Measurements from ENCODE around the gene C2CD4C.
"Not testable (repeated sequence)": the region's sequence is repeated elsewhere in the genome, so short reads cannot be mapped to it uniquely, and the experiment has no call there.

C2CD4C gene

DNA sequence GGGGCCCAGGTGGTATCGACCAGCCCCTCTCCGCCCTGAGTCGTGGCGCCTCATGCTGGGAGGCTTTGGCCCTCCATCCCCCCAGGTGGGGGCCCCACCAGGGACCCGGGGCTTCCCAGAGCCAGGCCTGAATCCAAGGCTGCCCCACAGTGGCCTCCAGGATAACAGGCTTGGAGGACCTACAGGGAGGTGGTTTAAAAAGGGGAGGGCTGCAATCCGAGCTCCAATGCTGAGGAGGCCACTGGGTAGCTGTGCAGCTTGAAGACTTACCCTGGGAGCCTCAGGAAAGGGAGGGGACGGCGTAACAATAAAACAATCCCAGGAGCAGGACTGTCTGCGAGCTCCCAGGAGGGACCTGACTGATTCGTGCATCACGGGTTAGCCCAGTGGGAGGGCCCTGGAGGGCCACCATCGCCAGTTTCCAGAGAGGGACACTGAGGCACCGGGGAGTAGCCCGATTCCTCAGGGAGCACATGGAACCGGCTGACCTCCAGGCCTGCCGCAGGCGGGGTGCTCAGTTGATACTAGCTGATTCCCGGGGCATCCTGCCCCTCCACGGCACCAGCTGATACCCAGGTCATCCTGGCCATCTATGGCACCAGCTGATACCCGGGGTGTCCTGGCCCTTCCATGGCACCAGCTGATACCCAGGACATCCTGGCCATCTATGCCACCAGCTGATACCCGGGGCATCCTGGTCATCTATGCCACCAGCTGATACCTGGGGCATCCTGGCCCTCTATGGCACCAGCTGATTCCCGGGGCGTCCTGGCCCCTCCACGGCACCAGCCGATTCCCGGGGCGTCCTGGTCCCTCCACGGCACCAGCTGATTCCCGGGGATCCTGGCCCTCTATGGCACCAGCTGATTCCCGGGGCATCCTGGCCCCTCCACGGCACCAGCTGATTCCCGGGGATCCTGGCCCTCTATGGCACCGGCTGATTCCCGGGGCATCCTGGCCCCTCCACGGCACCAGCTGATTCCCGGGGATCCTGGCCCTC, 3.7 kb upstream of the C2CD4C start:
- no peak for DNase-seq

- DNase-seq = peak; percentile 37
Observed at GRCh38 chr19:411723-412355, 2.9 kb upstream of the C2CD4C start.

DNA sequence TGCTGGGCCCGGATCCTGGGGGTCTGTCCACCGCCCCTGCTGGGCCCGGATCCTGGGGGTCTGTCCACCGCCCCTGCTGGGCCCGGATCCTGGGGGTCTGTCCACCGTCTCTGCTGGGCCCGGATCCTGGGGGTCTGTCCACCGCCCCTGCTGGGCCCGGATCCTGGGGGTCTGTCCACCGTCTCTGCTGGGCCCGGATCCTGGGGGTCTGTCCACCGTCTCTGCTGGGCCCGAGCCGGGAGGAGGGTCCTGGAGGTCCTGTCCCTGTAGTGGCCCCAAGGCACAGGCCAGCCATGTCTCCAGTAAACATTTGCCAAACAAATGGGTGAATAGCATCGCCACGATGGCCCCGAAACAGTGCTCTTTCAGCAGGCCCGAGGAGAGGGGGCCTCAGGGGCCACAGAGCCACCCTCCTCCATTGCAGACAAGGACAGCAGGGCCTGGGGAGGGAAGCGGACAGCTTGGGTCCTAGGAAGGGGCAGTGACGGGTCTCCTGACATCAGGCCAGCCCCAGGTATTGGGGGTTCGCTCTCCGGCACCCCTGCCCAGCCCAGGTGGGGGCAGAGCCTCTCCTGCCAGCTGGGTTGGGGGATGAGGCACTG, 2.3 kb upstream of the C2CD4C start:
- not testable (repeated sequence) for DNase-seq

- DNase-seq = no peak
Observed at GRCh38 chr19:410243-410781, 1.4 kb upstream of the C2CD4C start.

DNA sequence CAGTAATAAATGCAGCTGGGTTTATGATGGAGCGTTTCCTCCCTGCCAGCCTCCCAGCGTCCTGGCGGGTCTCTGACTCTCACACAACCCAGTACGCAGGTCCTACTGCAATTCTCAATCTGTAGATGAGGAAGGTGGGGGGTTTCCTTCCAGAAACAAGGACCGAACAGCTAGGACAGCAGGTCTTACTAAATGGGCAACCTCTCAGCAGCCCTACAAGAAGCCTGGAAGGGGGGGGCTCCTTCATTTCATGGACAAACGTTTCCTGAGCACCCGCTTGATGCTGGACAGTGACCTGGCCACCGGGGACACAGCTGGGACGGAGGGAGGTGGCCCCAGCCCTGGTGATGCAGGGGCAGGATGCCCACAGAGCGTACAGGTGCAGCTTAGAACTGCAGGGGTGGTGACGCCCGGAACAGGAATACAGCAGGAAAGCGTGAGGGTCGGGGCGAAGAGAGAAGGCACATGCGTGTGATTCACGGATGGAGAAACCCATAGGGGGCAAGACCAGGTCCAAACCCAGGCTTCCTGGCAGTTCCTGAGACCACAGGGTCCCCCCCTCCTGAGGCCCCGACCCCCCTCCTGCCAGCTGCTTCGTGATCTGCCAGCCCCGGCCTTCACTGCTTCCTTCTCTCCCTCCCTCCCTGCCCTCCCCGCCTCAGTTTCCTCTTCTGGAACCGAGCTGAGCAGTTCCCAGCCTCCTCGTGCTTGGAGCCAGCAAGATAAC, 732 bp upstream of the C2CD4C start:
- DNase-seq = peak; percentile 50

DNA sequence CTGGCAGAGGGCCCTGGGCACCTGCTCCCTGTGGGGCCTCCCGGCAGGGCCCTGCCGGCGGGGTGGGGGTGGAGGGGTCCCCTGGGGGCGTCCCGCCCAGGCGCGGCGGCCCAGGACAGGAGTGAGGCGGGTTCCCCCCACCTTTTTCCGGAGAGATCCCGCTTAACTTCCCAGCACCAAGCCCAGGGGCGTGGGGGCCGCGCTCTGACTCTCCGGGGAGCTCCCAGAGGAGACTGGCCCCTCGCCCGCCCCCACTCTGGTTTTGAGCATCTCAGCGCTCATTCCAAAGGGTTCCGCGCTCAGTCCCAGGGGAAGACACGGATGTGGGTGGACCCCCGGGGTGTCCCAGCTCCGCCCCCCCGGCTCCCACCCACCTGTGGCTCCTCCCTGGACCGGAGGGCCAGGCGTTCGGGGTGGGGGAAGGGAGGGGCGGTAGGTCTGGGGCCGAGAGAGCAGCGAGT, 476 bp downstream of the C2CD4C start:
- DNase-seq = peak; percentile 44

DNA sequence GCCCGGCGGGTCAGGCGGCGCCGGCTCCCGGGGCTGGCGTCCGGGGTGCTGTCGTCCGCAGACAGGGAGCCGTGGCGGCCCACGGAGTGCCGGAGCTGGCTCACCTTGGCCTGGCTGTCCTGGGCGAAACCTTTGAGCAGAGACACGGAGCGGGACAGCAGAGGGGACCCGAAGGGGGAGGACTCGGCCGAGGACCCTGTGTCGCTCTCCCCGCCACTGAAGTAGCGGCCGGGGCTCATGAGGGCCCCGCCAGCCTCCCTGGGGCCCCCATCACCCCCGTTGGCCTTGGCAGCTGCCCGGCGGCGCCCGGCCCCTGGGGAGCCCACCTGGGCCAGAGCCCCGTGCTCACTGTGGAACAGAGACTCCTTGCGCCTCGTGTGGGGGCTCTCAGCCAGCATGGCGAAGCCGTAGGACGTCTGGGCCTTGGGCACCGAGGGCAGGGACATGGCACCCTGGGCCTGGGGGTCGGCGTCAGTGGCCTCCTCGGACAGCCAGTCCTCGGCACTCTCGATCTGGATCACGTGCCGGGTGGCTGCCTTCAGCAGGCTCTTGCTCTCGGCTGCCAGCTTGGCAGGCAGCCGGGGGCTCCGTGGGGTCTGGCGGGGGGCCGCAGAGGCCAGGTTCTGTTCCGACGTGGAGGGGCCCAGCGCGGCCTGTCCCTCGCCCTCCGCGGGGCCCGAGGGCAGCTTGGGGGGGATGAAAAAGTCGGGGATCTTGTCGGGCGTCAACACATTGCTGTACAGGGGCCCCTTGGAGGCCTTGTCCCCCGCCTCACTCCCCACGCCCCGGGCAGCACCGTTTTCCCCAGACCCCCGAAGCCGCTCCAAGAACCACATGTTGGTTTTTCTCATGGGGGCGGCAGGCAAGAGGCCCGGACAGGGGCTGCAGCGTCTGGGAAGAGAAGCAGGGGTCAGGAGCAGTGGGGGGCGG, 1.2 kb downstream of the C2CD4C start:
- no peak for DNase-seq

GRCh38 chr19:406971-407510, 1.9 kb downstream of the C2CD4C start:
- DNase-seq = no peak

- no peak for DNase-seq
Observed at GRCh38 chr19:406135-406781, 2.7 kb downstream of the C2CD4C start.

- no peak for DNase-seq
Observed at GRCh38 chr19:405121-405965, 3.6 kb downstream of the C2CD4C start.

DNA sequence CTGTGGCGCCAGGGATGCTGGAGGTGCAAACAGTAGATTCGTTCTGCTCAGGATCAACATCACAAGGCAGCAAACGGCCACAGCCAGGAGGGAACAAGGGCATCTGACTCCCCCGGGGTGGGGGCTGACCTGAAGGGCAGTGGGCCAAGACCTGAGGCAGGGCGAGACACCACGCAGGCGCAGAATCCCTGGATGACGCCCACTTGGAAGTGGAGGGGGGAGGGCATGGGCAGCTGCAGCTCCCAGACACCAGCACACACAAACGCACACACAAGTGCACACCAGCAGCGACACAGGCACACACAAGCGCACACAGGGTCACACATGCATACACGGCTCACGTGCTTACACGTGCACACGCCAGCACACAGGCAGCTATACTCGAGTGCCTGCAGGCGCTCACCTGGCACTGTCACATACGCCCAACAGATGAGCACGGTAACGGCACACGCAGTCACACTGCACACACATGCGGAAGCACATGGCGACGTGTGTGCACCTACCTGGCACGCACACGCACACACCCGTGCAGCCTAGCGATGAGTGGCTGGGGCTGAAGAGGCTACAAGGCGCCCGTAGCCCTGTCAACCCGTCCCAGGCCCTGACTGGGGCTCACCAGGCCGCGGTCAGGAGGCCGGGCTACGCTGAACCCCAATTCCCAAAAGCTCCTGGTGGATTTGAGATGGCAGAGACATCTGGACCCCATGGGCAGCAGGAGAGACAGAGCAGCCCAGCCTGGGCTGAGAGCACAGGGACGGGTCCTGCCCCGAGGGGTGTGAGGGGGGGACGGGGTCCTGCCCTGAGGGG, 5.5 kb downstream of the C2CD4C start:
- DNase-seq = peak; percentile 64

GRCh38 chr19:402786-403185, 6.2 kb downstream of the C2CD4C start:
- no peak for DNase-seq

DNA sequence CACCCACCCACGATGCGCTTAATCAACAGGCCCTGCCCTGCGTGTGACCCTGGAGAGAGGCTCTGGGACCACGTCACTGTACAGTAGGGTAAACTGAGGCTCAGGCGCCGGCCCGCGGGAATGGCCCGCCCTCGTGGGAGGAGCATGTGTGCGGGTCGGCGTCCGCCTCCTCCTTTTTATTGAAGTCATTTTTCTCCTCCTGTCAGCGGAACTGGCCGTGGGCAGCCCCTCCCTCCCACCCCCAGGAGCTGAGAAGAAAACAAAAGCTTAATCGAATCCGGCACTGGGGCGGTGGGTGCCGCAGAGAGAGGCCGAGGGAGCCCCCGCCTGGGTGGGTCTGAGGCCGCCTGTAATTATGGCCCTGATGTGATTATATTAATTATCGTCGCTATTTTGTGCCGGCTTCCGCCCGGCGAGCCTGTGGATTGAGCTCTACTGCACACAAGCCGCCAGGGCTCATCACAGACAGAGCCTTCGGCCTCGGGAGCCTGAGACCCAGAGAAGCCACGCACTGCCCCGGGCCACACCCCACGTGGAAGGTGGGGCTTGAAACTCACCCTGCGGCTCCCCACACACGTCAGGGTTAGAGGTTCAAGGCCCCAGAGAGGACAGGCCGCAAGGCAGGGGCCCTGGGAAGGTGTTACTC, 7.0 kb downstream of the C2CD4C start:
- DNase-seq = peak; percentile 70

GRCh38 chr19:400976-401865, 7.7 kb downstream of the C2CD4C start:
- DNase-seq = no peak

DNA sequence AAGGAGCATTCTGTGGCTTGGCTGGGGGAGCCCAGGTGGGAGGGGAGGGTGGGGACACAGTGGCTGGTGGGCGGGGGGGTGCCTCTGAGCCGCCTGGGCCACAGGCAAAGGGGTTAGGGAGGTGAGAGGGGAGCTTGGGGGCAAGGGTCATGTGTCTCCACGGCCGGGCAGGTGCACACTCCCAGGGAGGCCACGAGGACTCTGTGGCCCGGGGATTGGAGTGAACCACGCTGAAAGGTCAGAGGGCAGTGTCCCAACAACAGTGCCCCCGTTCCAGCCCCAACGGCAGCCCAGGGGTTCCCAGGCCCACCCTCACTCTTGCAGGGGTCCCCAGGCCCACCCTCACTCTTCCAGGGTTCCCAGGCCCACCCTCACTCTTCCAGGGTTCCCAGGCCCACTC, 9.6 kb downstream of the C2CD4C start:
- no peak for DNase-seq

DNA sequence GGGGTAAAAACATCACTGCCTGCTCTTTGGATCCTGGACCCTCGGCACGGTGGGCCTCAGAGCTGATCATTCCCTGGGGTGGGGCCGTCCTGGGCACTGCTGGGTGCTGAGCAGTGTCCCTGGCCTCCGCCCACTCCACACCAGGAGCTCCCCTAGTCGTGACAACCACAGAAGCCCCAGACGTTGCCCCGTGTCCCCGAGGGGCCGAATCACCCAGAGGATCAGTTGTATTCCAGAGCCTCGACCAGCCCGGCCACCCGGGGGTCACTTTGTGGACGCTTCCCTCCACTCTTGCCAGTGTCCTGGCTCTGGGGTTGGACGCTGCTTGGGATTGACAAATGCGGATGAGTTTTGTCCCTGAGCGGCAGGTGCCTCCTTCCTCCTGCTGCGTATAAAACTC, 10.2 kb downstream of the C2CD4C start:
- no peak for DNase-seq
